Measurements from ENCODE around the gene MARF1.
"Not testable (repeated sequence)": the region's sequence is repeated elsewhere in the genome, so short reads cannot be mapped to it uniquely, and the experiment has no call there.

The MARF1 gene

GRCh38 chr16:15652293-15653001 is 9.5 kb upstream of the MARF1 start:
- TF ChIP-seq CTCF (IDR thresholded peaks at IDR 0.05; ENCODE audit: extremely low read depth, missing control alignments): no peak
- no peak for DNase-seq (ENCODE audit: low spot score)

DNA sequence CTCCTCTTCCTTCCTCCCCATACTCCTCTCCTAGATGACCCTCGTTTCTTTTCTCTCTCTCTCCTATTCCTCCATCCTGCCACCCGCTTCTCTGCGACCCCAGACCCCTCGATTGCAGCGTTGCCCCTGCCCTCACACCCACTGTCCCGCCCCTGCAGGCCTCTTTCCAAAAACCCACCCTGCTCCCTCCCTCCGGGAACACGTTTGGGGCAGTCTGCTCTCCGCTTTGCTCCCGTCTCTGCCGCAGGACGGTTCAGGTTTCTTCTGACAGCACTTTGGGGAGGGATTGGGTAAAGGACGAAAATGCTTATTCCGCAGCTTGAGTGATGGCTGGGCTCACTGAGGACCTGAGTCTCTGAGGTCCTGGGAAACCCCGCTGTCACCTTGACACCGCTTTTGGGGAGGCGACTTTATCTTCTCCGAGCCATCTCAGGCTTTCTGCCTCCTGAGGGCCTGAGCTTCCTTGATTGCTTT is 7.8 kb upstream of the MARF1 start:
- TF ChIP-seq CTCF (IDR thresholded peaks at IDR 0.05; ENCODE audit: extremely low read depth, missing control alignments): no peak
- DNase-seq (ENCODE audit: low spot score): peak; percentile 67

- peak; percentile 97 for DNase-seq (ENCODE audit: low spot score)
- no peak for TF ChIP-seq CTCF (IDR thresholded peaks at IDR 0.05; ENCODE audit: extremely low read depth, missing control alignments)
Observed at GRCh38 chr16:15650019-15650697, 7.2 kb upstream of the MARF1 start, which contains the start of gene NDE1. TSS of gene NDE1 (plus strand) at chr16:15650245. CDS start at chr16:15664779, 14,534 bp downstream.

DNA sequence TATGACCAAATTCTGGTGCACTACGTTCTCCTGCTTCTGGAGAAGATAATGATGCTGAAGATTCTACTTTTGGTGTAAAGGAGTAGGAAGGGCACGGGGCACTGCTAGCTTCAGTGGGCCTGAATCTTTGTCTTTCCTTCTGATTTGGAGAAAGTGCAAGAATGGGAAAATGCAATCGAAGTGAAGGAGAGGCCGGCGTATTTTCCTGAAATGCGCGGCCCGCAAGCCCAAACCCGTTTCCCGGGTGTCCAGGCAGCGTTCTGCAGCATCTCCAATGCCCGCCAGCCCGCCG is 6.7 kb upstream of the MARF1 start:
- no peak for DNase-seq (ENCODE audit: low spot score)
- TF ChIP-seq CTCF (IDR thresholded peaks at IDR 0.05; ENCODE audit: extremely low read depth, missing control alignments): no peak

GRCh38 chr16:15649311-15649710 is 6.4 kb upstream of the MARF1 start:
- not testable (repeated sequence) for DNase-seq (ENCODE audit: low spot score)

- DNase-seq (ENCODE audit: low spot score): no peak
- no peak for TF ChIP-seq CTCF (IDR thresholded peaks at IDR 0.05; ENCODE audit: extremely low read depth, missing control alignments)
Observed at GRCh38 chr16:15648135-15648730, 5.3 kb upstream of the MARF1 start.

DNA sequence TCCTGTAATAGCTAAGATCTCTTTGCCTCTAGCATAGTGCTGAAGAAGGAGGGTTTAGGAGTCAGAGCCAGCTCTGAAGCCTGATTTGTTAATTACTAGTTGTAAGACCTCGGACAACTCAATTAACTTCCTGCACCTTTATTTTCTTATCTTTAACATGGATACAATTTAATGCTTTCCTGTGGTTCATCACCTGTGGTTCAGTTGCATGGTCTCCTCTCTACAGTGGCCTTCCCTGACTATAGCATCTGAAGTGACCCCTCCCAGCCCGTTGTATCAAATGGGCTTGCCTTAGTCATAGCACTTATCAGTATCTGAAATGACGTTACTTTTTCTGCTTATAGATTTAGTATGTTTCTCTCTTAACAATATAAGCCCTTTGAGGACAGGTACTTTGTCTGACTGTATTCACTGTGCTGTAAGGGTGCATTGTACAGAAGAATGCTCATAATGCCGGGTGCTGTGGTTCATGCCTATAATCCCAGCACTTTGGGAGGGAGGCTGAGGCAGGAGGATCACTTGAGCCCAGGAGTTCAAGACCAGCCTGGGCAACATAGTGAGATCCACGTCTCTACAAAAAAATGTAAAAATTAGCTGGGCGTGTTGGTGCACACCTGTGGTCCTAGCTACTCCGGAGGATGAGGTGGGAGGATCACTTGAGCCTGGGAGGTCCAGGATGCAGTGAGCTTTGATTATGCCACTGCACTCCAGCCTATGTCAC is 4.5 kb upstream of the MARF1 start:
- DNase-seq (ENCODE audit: low spot score): no peak
- no peak for TF ChIP-seq CTCF (IDR thresholded peaks at IDR 0.05; ENCODE audit: extremely low read depth, missing control alignments)

- not testable (repeated sequence) for DNase-seq (ENCODE audit: low spot score)
Observed at GRCh38 chr16:15646557-15647293, 3.8 kb upstream of the MARF1 start.

- DNase-seq (ENCODE audit: low spot score): not testable (repeated sequence)
Observed at GRCh38 chr16:15644962-15645465, 2.1 kb upstream of the MARF1 start.
